Limb (tissue), 2 donors: Measurements from ENCODE around the gene SLFN12L.
"Not testable (repeated sequence)": the region's sequence is repeated elsewhere in the genome, so short reads cannot be mapped to it uniquely, and the experiment has no call there.

Experiments used
- DNase-seq, 2 donors: peaks; one replicate each; pipeline ENCODE4 v3.0.0-alpha.2; 2016; ENCODE audit errors: extremely low spot score in 2 of 2

Gene SLFN12L

DNA sequence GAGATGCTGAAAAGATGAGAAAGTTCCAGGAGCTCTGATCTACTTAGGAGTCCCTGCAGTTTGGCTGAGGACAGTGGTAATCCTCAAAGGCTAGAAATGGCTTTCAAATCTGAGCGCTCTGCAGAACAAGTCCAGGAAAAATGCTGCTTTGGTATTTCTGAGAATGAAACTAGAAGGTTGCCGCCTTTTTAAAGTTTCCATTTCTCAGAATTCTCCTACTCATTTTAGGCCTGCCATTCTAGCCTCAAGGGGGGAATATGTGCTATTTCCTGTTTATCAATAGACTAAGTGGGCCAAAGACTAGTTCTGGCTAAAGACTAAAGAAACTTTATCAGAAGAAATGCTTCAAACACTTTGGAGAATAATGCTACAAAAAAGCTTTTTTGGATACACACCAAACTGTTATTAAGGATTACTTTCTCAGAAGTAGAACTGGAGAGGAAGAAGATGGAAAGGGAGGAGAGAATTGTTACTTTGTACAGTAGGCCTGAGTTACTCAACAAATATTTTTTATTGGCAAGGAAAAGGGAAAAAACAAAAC lies at the start of gene SLFN12L:
Gene SLFN12L, minus strand, starts transcription at position 78 of the 541 bp plus-strand sequence. CDS start 15,314 bp downstream, outside the sequence.
- DNase-seq: no peak

DNA sequence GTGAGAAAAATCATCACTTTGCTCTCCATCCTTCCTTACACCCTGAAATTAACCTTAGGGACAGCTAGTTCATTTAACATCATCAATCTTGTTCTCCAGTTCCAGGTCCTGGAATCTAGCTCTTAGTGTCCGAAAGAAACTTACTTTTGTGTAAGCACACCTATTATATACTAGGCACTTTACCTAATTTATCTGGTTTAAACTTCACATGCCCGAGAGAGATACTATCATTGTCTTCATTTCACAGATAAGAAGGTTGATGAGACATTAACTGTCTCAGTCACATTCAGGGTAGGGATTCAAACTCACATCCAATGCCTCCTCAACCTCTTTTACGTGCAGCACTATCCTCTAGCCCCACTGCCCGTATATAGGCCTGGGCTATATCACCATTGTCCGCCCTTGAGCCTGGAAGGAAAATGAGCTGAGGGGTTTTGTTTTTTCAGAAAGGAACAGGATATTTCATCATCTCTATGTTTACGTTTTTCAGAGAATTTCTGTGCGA lies 49.1 kb upstream of the SLFN12L start:
- DNase-seq: no peak

DNA sequence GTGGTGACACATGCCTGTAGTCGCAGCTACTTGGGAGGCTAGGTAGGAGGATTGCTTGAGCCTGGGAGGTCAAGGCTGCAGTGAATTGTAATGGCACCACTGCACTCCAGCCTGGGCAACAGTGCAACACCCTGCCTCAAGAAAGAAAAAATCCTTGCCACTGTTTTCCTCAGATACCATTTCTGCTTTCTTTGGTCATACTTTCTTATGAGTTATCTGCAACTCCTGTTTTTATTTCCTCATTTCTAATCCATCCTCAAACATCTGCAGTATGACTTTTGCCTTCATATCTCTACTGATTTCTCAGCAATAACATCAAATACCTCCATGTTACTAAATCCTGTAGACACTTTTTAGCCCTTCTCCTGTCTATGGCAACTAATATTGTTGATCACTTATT lies 46.6 kb upstream of the SLFN12L start:
- DNase-seq: no peak

GRCh38 chr17:35578929-35579432 lies 41.5 kb upstream of the SLFN12L start:
- no peak for DNase-seq

DNA sequence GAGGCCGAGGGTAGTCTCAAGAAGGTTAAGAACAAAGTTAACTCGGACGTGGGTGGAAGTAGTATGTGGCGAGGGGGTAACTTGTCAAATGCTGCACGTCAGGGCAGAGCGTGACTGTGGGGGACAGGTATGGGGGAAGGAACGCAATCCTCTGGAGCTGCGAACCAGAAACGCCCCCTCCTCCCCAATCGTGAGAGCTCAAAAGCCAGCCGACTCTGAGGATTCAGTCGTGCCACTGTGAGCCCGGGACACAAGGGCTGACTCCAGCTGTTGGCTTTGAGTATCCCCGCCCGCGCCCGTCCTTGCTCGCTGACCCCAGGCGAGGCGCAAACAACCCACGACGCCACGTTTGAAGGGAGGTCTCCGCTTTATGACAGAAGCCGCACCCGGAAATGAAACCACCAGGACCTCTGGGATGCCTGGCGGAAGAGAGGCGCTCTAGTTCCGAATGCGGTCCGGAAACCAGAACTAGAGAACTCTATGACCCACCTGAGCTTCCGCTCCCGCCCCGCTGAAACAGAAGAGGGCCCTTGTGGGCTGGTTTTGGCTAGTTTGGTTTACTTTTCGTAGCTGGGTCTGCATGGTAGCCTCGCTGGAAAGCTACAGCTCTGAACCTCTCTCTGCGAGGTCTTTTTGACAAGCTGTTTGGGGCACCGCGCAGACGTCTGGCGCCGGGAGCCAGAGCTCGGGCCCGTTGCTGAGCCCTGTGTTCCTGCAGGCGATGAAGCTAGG lies 40.9 kb upstream of the SLFN12L start, which contains the start of gene PEX12:
Gene PEX12, minus strand, starts transcription at position 375 of the 732 bp plus-strand sequence. CDS start 550 bp downstream, outside the sequence.
- peak; percentile 88 to 96 for DNase-seq

DNA sequence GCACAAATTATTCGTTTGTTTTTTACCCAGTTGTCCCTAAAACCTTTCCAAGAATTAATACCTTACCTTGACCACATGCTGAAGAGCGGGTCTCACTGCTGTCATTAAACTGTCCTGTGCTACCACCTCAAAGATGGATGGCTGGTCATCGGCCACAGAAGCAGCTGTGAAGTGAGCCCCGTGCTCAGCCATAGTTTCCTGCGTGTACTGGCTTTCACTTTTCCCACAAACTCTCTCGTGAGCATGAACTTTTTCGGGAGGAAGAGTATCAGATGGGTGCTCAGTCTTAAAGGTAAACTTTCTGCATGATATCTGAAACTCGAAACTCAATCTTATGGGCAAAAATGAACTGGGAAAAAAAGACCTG lies 40.3 kb upstream of the SLFN12L start:
- DNase-seq: no peak

GRCh38 chr17:35575759-35576158 lies 38.3 kb upstream of the SLFN12L start:
- DNase-seq: no peak

- DNase-seq: no peak
Measured at GRCh38 chr17:35569405-35569804, 31.9 kb upstream of the SLFN12L start.

- DNase-seq: no peak
Measured at GRCh38 chr17:35568561-35568960, 31.1 kb upstream of the SLFN12L start.

GRCh38 chr17:35566968-35567367 lies 29.5 kb upstream of the SLFN12L start:
- no peak for DNase-seq

DNA sequence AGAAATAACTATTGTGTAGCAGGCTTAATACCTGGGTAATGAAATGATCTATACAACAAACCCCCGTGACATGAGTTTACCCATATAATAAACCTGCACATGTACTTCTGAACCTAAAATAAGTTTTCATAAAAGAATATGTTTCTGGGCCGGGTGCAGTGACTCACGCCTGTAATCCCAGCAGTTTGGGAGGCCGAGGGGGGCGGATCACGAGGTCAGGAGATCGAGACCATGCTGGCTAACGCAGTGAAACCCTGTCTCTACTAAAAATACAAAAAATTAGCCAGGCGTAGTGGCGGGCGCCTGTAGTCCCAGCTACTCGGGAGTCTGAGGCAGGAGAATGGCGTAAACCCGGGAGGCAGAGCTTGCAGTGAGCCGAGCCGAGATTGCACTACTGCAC lies 25.7 kb upstream of the SLFN12L start:
- not testable (repeated sequence) for DNase-seq

- no peak for DNase-seq
Measured at GRCh38 chr17:35560703-35561102, 23.2 kb upstream of the SLFN12L start, which contains the start of gene SLFN14. Gene SLFN14, minus strand, starts transcription at chr17:35560819. Its CDS starts 2,757 bp downstream, at chr17:35558062.

GRCh38 chr17:35559495-35560210 lies 22.2 kb upstream of the SLFN12L start:
- no peak for DNase-seq

DNA sequence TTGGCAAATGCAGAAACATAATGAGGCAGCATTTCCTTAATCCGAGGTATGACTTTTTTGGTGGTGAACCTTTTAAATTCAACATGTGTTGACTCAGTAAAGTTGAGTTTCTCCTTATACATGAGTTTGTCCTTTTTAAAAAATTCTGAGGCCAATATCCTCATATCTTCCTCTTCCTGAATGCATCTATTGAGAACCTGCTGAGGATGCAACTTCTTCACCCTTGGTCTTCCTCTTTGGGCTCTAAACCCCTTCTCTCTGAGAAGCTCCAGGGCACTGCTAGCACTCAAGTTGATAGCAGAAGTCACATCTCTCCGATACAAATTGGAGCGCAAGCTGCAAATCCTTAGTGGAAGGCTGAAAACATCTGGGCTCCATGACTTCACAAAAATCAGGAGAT lies 19.9 kb upstream of the SLFN12L start:
- DNase-seq: no peak

DNA sequence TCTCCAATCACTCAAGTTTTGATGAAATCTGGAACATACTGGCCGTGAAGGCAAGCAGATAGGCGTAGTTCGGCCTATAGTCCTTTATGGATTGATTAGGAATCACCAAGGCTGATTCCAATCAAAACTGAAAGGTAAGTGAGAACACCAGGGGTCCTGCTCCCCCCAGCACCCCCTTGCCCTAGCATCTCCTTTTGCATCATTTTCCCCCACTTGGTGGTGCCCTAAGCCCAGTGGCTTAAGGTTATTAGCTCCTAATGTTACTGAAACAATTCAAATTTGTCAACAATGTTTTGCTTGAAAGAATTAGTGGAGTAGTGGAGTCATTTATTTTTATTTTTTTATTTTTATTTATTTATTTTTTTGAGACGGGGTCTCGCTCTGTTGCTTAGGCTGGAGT lies 18.2 kb upstream of the SLFN12L start:
- DNase-seq: no peak

- no peak for DNase-seq
Measured at GRCh38 chr17:35554668-35555067, 17.2 kb upstream of the SLFN12L start.

DNA sequence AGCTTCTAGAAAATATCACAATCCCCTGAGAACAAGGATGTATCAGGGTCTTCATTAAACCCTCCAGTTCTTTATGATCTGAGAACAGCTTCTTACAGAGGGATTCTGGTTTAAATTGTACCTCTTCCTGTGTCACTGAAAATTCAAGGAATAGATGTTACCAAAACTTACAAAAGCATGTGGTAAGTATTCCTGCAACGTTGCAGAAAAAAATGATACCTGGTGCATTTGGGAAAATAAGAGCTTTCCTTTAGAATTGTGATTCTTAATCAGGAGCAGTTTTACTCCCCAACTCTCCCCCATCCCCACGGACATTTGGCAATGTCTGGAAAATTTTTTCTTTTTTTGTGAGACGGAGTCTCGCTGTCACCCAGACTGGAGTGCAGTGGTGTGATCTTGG lies 15.8 kb upstream of the SLFN12L start:
- no peak for DNase-seq

- DNase-seq: no peak
Measured at GRCh38 chr17:35548978-35549377, 11.5 kb upstream of the SLFN12L start.

- no peak for DNase-seq
Measured at GRCh38 chr17:35548208-35548810, 10.8 kb upstream of the SLFN12L start.

DNA sequence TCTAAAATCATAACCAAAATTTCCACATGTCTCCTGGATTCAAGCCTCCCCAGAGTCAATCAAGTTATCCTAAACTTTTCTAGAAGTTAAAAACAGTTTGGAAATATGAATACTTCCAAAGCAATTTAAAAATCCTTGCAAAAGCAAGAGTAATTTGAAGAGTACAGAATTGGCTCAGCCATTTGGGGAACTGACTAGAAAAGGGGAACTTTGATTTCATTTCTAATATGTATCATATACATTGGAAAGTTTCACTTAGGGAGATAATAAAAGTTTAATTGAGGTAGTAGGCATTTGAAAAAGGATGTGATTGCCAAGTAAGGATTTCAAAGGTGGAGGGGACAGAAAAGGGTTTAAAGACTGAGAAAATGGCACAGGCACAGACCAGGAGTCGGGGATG lies 9.0 kb upstream of the SLFN12L start:
- no peak for DNase-seq

GRCh38 chr17:35545150-35545549 lies 7.7 kb upstream of the SLFN12L start:
- DNase-seq: no peak

GRCh38 chr17:35543856-35544255 lies 6.4 kb upstream of the SLFN12L start:
- no peak for DNase-seq
